Suppressor macrophage (primary cell): ENCODE results near the gene CASP2.

Experiments used
- DNase-seq, 4 experiments: peaks; one replicate each; pipeline ENCODE4 v3.0.0-alpha.2; 2020 to 2022
- total RNA-seq, 17 experiments: gene quantifications; one replicate each; lab custom pipeline; 2026; ENCODE audit warnings: mixed read lengths in 6 of 17, inconsistent platforms in 3 of 17; lab: John Stamatoyannopoulos, UW

Gene CASP2
- 1.6 to 41.3 (median 15.6) reads per million in 17 experiments for total RNA-seq

- peak; percentile 98 to 99 (median 98) for DNase-seq
Observed at GRCh38 chr7:143287935-143288826, at the start of gene CASP2. Gene CASP2, plus strand, starts transcription at chr7:143288351. Its CDS starts 105 bp downstream, at chr7:143288456.

GRCh38 chr7:143239813-143240212 is 48.3 kb upstream of the CASP2 start:
- peak; percentile 50 to 95 (median 72) for DNase-seq

GRCh38 chr7:143240291-143241168 is 47.6 kb upstream of the CASP2 start:
- DNase-seq: peak; percentile 73 to 90 (median 82)

GRCh38 chr7:143242306-143242705 is 45.8 kb upstream of the CASP2 start:
- DNase-seq: peak in 3 of 4 experiments; percentile 24 to 50 (median 47)

- DNase-seq: no peak
Observed at GRCh38 chr7:143243111-143243510, 45.0 kb upstream of the CASP2 start.

GRCh38 chr7:143243614-143244013 is 44.5 kb upstream of the CASP2 start:
- DNase-seq: no peak

- no peak for DNase-seq
Observed at GRCh38 chr7:143244321-143244720, 43.8 kb upstream of the CASP2 start.

- peak in 2 of 4 experiments; percentile 71 to 73 for DNase-seq
Observed at GRCh38 chr7:143245123-143245522, 43.0 kb upstream of the CASP2 start.

GRCh38 chr7:143247372-143247771 is 40.8 kb upstream of the CASP2 start:
- DNase-seq: no peak

GRCh38 chr7:143248761-143249354 is 39.3 kb upstream of the CASP2 start:
- DNase-seq: peak; percentile 32 to 69 (median 58)

GRCh38 chr7:143250199-143250598 is 38.0 kb upstream of the CASP2 start:
- no peak for DNase-seq

- DNase-seq: no peak
Observed at GRCh38 chr7:143250822-143251221, 37.3 kb upstream of the CASP2 start.

- peak in 1 of 4 experiments; percentile 13 for DNase-seq
Observed at GRCh38 chr7:143252006-143252405, 36.1 kb upstream of the CASP2 start.

- no peak for DNase-seq
Observed at GRCh38 chr7:143255564-143255963, 32.6 kb upstream of the CASP2 start.

- peak in 3 of 4 experiments; percentile 4 to 21 (median 19) for DNase-seq
Observed at GRCh38 chr7:143256325-143256724, 31.8 kb upstream of the CASP2 start.

- no peak for DNase-seq
Observed at GRCh38 chr7:143256932-143257331, 31.2 kb upstream of the CASP2 start.

GRCh38 chr7:143257501-143257900 is 30.6 kb upstream of the CASP2 start:
- no peak for DNase-seq

- DNase-seq: no peak
Observed at GRCh38 chr7:143258831-143259230, 29.3 kb upstream of the CASP2 start.

- no peak for DNase-seq
Observed at GRCh38 chr7:143259765-143260164, 28.4 kb upstream of the CASP2 start.

GRCh38 chr7:143261901-143262300 is 26.2 kb upstream of the CASP2 start:
- DNase-seq: no peak

- DNase-seq: peak; percentile 81 to 92 (median 87)
Observed at GRCh38 chr7:143263266-143264195, 24.6 kb upstream of the CASP2 start, which contains the start of gene GSTK1. Gene GSTK1, plus strand, starts transcription at chr7:143263441. Its CDS starts 73 bp downstream, at chr7:143263514.
